Hypothalamus (tissue), 51 donors: ENCODE data around the gene SCYGR4.
"Not testable (repeated sequence)": the region's sequence is repeated elsewhere in the genome, so short reads cannot be mapped to it uniquely, and the experiment has no call there.

Experiments used
- DNase-seq, 51 donors: peaks; one replicate each; lab custom pipeline; 2025; lab: John Stamatoyannopoulos, UW

The SCYGR4 gene

DNA sequence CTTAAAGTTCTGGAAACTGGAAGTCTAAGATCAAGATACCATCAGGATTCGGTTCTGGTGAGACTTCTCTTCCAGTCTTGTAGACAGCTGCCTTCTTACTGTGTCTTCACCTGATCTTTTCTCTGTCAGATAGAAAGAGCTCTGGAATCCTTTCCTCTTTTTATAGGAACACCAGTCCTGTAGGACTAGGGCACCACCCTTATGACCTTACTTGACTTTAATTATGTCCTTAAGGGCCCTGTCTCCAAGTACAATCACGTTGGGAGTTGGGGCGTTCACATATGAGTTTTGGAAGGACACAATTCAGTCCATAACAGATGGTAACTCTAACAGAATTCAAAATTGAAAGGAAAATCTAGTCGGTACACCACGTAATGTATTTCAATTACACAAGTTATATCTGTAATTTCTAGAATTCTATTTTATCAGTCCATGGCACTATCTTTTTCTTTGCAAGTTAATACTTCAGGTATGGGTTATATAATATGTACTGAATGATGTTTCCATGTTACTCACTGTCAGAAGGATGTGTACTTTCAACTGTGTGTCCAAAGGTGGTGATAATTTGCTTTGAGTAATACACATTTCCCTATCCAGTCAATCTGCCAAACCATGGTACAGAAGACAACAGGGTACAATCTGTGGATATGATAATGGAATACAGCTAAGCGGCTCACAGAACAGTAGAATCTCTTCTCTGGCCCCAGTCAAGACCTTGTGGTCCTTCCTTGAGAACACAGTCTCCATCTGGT is 48.1 kb downstream of the SCYGR4 start:
- DNase-seq, result no peak

DNA sequence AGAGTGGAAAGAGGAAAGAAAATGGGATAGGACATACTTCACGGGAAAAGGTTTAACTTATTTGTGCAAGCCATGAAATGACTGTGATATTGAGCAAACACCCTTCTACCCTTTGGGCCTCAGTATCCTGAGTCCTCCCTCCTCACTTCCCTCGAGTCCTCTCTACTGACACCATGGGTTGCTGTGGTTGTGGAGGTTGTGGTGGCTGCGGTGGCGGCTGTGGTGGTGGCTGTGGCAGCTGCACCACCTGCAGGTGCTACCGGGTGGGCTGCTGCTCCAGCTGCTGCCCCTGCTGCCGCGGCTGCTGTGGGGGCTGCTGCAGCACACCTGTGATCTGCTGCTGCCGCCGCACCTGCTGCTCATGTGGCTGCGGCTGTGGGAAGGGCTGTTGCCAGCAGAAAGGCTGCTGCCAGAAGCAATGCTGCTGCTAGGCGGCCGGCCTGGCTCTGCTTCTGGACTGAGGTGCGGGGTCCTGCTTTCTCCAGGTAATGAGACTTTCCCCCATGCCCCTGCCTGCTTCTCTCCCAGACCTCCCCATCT is 49.4 kb downstream of the SCYGR4 start, which contains the start of gene SCYGR5:
Gene SCYGR5, plus strand, starts transcription at position 174 of the 540 bp plus-strand sequence. Its CDS starts 0 bp downstream, at position 174.
- DNase-seq, result not testable (repeated sequence)
